Activated CD4-positive, alpha-beta memory T cell treated with anti-CD3 and anti-CD28 coated beads, Interleukin-2, amount 10 ng/mL, durations not matched to agents 7 days and 5 days (primary cell): ENCODE results near the gene TMEM11. TPM values are rescaled to one million over a fixed set of nuclear protein-coding genes. Genes with fewer than 3 reads are reported as not detected.
"Not testable (repeated sequence)": the region's sequence is repeated elsewhere in the genome, so short reads cannot be mapped to it uniquely, and the experiment has no call there.

Experiments
- CTCF ChIA-PET: fragments of 350-600 bp; sonication (Branson Sonifier 250); formaldehyde crosslinking; loops from one replicate; lab custom pipeline; 2021; ENCODE audit warnings: antibody characterized with exemption, inconsistent platforms; lab: Charles Lee
- POLR2A ChIA-PET: fragments of 350-600 bp; sonication (Branson Sonifier 250); formaldehyde crosslinking; loops from one replicate; lab custom pipeline; 2021; ENCODE audit warnings: antibody characterized with exemption; lab: Charles Lee
- DNase-seq: peaks from one replicate; pipeline ENCODE4 v3.0.0-alpha.2; 2020
- H3K27ac Mint-ChIP-seq: one replicate; pipeline ENCODE4 v1.8.0; 2021; ENCODE audit warnings: mild to moderate bottlenecking, mixed read lengths
- H3K27me3 Mint-ChIP-seq: one replicate; pipeline ENCODE4 v1.8.0; 2021; ENCODE audit warnings: mixed read lengths
- H3K36me3 Mint-ChIP-seq: one replicate; pipeline ENCODE4 v1.8.0; 2021; ENCODE audit warnings: low read depth, mixed read lengths
- H3K4me1 Mint-ChIP-seq: one replicate; pipeline ENCODE4 v1.8.0; 2021; ENCODE audit warnings: mixed read lengths
- H3K4me3 Mint-ChIP-seq: one replicate; pipeline ENCODE4 v1.8.0; 2021; ENCODE audit warnings: mild to moderate bottlenecking, mixed read lengths
- H3K9me3 Mint-ChIP-seq: one replicate; pipeline ENCODE4 v1.8.0; 2021; ENCODE audit warnings: mixed read lengths
- total RNA-seq, 2 experiments: library from RNA; stranded (reverse); gene quantifications; one replicate each; pipeline ENCODE4 v1.2.3, GENCODE V29; 2021

Gene TMEM11
- total RNA-seq, 2 experiments from 2014 or later, result 23.2 to 23.3 TPM

GRCh38 chr17:21235921-21236320 lies 22.0 kb upstream of the TMEM11 start:
- CTCF ChIA-PET, result no interaction called here
- H3K27ac Mint-ChIP-seq, result no peak overlapping the region
- POLR2A ChIA-PET, result no interaction called here

DNA sequence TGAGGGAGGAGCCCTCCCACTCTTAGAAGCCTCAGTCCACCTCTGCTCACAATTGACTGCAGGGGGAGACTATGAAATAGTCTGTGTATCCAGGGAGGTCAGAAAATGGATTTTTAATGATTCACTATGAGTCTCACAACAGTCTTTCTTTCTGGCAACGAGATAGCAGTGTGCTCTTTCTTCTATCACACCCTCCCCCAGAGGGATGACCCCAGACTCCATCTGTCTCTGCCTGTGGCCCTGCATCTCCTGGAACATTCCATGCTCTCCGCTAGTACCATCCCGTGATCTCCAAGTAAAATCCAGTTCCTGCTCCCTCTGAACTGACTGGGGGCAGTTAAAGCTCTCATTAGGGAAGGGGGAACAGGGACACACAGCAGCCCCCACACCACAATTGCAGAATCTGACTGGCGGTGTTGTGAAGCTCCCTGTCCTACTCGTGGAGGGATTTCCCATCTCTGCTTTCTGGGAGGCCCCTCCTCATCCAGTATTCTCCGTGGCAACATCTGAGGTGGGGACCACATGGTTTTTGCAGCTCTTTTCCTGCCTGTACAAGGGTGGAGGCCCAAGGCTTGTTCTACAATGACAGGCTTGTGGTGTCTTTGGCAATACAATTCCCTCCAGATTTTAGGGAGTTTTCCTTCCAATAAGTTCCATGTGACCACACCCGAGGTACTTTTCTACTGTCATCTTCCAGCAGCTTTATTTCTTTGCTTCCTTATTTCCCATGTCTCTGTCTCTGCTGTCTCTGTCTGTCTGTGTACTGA lies 19.8 kb upstream of the TMEM11 start:
- ChIA-PET CTCF (no interaction called here), POLR2A (no interaction called here)
- Mint-ChIP-seq H3K36me3 (no peaks in the 10 kb centered on the region), H3K9me3 (peaks cover 3% of the 10 kb centered on the region), H3K4me1 (no peaks in the 10 kb centered on the region), H3K4me3 (no peak overlapping the region), H3K27ac (no peak overlapping the region), H3K27me3 (no peaks in the 10 kb centered on the region)
- no peak for DNase-seq

More at GRCh38 chr17:21235921-21236320, 22.0 kb upstream of the TMEM11 start:
- DNase-seq, result no peak
- peaks cover 3% of the 10 kb centered on the region for H3K9me3 Mint-ChIP-seq
- no peaks in the 10 kb centered on the region for H3K4me1 Mint-ChIP-seq
- no peaks in the 10 kb centered on the region for H3K36me3 Mint-ChIP-seq
- no peaks in the 10 kb centered on the region for H3K27me3 Mint-ChIP-seq
- no peak overlapping the region for H3K4me3 Mint-ChIP-seq

- DNase-seq, result no peak
- CTCF ChIA-PET, result no interaction called here
- no peaks in the 10 kb centered on the region for H3K36me3 Mint-ChIP-seq
- POLR2A ChIA-PET, result interaction anchor here (0.7 kb wide), 1 partner anchor 20 kb away, joined by 3 read pairs; no protein-coding TSS in a partner anchor
- H3K27me3 Mint-ChIP-seq, result no peaks in the 10 kb centered on the region
- no peak overlapping the region for H3K4me3 Mint-ChIP-seq
- peaks cover 3% of the 10 kb centered on the region for H3K9me3 Mint-ChIP-seq
- H3K4me1 Mint-ChIP-seq, result no peaks in the 10 kb centered on the region
- H3K27ac Mint-ChIP-seq, result no peak overlapping the region
Measured at GRCh38 chr17:21232033-21232749, 18.2 kb upstream of the TMEM11 start.

GRCh38 chr17:21231533-21231932 lies 17.6 kb upstream of the TMEM11 start:
- CTCF ChIA-PET, result no interaction called here
- Mint-ChIP-seq H3K27ac (no peak overlapping the region), H3K4me3 (no peak overlapping the region), H3K4me1 (no peaks in the 10 kb centered on the region), H3K9me3 (peaks cover 3% of the 10 kb centered on the region), H3K36me3 (no peaks in the 10 kb centered on the region), H3K27me3 (no peaks in the 10 kb centered on the region)
- DNase-seq, result no peak
- POLR2A ChIA-PET, result no interaction called here

DNA sequence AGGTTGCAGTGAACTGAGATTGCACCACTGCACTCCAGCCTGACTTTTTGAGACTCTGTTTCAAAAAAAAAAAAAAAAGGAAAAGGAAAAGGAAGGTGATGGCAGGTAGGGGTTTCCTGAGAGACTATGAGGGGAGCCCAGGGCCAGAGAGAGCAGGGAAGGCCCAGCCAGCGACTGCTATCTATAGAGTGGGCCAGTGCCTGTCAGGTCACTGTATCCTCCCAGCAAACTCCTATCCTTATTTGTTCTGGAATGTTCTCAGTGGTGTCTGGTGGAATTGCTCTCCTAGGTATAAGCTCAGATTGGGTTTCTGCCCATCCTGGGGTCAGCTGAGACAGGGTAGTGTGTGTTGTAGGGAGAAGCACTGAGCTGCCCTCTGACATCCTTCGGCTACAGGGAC lies 14.9 kb upstream of the TMEM11 start:
- POLR2A ChIA-PET, result no interaction called here
- CTCF ChIA-PET, result no interaction called here
- Mint-ChIP-seq H3K9me3 (peaks cover 3% of the 10 kb centered on the region), H3K4me1 (no peaks in the 10 kb centered on the region), H3K27ac (no peak overlapping the region), H3K27me3 (no peaks in the 10 kb centered on the region), H3K4me3 (no peak overlapping the region), H3K36me3 (no peaks in the 10 kb centered on the region)
- no peak for DNase-seq

- Mint-ChIP-seq H3K36me3 (peaks cover 4% of the 10 kb centered on the region), H3K27ac (no peak overlapping the region), H3K9me3 (peaks cover 3% of the 10 kb centered on the region), H3K27me3 (no peaks in the 10 kb centered on the region), H3K4me1 (no peaks in the 10 kb centered on the region), H3K4me3 (no peak overlapping the region)
- CTCF ChIA-PET, result no interaction called here
- POLR2A ChIA-PET, result no interaction called here
- no peak for DNase-seq
Measured at GRCh38 chr17:21228111-21228510, 14.2 kb upstream of the TMEM11 start.

DNA sequence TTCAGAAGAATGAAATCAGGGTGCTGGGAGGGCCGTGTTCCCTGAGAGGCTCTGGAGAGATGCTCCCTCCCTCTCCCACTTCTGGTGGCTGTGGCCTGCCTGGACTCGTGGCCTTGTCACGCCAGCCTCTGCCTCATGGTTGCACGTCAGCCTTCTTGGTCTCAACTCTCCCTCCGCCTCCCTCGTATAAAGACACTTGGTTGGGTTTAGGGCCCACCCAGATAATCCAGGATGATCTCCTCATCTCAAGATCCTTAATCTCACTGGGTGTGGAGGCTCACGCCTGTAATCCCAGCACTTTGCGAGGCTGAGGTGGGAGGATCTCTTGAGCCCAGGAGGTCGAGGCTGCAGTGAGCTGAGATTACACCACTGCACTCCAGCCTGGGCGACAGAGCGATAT lies 13.3 kb upstream of the TMEM11 start:
- H3K36me3 Mint-ChIP-seq, result peaks cover 12% of the 10 kb centered on the region
- CTCF ChIA-PET, H3K27me3 Mint-ChIP-seq, H3K27ac Mint-ChIP-seq, DNase-seq, POLR2A ChIA-PET, H3K4me1 Mint-ChIP-seq, H3K9me3 Mint-ChIP-seq, H3K4me3 Mint-ChIP-seq: not testable (repeated sequence)

- H3K27ac Mint-ChIP-seq, result no peak overlapping the region
- no peaks in the 10 kb centered on the region for H3K9me3 Mint-ChIP-seq
- H3K27me3 Mint-ChIP-seq, result no peaks in the 10 kb centered on the region
- POLR2A ChIA-PET, result no interaction called here
- H3K36me3 Mint-ChIP-seq, result peaks cover 28% of the 10 kb centered on the region
- peaks cover 4% of the 10 kb centered on the region for H3K4me1 Mint-ChIP-seq
- no peak overlapping the region for H3K4me3 Mint-ChIP-seq
- CTCF ChIA-PET, result interaction anchor here (0.6 kb wide), 1 partner anchor 118 kb away, joined by 3 read pairs; no protein-coding TSS in a partner anchor
- no peak for DNase-seq
Measured at GRCh38 chr17:21223086-21223485, 9.1 kb upstream of the TMEM11 start.

DNA sequence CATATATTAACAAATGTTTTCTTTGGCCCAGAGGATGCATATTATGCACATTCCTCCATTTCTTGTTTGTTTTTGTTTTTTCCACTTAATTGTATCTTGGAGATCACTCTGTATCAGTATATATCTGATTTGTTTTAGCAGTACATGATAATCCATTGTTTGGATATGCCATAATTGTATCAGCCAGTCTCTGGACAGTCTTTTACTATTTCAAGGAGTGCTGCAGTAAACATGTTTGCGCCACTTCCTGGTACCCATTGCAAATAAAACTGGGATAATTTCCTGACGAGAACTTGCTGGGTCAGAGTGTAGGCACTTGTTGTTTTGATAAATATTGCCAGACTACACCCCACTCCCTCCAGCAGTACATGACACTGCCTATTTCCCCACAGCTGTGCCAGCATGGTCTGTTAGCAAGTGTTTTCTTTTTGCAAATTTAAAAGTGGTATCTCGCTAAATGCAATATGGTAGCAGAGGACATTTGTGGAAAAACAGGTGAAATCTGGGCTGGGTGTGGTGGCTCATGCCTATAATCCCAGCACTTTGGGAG lies 4.9 kb upstream of the TMEM11 start:
- CTCF ChIA-PET, result no interaction called here
- Mint-ChIP-seq H3K9me3 (no peaks in the 10 kb centered on the region), H3K4me1 (peaks cover 35% of the 10 kb centered on the region), H3K36me3 (peaks cover 32% of the 10 kb centered on the region), H3K4me3 (no peak overlapping the region), H3K27ac (no peak overlapping the region), H3K27me3 (no peaks in the 10 kb centered on the region)
- POLR2A ChIA-PET, result no interaction called here
- no peak for DNase-seq

DNA sequence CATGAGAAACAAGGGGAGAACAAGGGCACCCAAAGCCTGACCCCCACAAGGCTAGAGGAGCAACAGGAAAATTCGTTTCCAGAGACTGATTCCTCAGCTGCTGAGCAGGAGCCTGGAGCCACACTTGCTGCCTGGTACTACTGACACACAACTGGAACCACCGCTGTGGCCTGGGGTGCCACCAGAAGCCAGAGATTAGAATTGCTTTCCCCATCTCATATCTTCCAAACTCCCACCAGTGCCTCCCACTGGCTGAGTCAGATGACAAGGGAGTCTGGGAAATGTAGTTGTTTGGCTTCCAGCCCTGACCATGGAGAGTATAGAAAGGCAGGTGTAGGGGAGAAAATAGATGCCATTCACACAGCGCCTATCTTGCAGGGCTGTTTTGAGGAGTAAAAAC lies 4.1 kb upstream of the TMEM11 start:
- H3K4me1 Mint-ChIP-seq, result peaks cover 37% of the 10 kb centered on the region
- H3K4me3 Mint-ChIP-seq, result no peak overlapping the region
- H3K9me3 Mint-ChIP-seq, result no peaks in the 10 kb centered on the region
- H3K27ac Mint-ChIP-seq, result no peak overlapping the region
- ChIA-PET POLR2A (no interaction called here), CTCF (no interaction called here)
- peaks cover 31% of the 10 kb centered on the region for H3K36me3 Mint-ChIP-seq
- no peak for DNase-seq
- H3K27me3 Mint-ChIP-seq, result no peaks in the 10 kb centered on the region

DNA sequence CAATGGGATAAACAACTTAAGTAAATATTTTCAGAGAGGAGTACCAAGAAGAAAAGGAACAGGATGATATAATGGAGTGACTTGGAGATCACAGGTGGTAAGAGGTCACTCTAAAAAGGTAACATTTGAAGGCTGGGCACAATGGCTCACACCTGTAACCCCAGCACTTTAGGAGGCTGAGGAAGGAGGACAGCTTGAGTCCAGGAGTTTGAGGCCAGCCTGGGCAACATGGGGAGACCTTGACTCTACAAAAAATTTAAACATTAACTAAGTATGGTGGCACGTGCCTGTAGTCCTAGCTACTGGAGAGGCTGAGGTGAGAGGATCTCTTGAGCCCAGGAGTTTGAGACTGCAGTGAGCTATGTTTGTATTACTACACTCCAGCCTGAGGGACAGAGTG lies 3.4 kb upstream of the TMEM11 start:
- H3K27me3 Mint-ChIP-seq, result no peaks in the 10 kb centered on the region
- peaks cover 44% of the 10 kb centered on the region for H3K4me1 Mint-ChIP-seq
- H3K27ac Mint-ChIP-seq, result no peak overlapping the region
- no peak overlapping the region for H3K4me3 Mint-ChIP-seq
- H3K9me3 Mint-ChIP-seq, result no peaks in the 10 kb centered on the region
- peaks cover 24% of the 10 kb centered on the region for H3K36me3 Mint-ChIP-seq
- ChIA-PET CTCF (no interaction called here), POLR2A (interaction anchor here (1.3 kb wide), 1 partner anchor 118 kb away, joined by 3 read pairs; no protein-coding TSS in a partner anchor)
- DNase-seq, result no peak

DNA sequence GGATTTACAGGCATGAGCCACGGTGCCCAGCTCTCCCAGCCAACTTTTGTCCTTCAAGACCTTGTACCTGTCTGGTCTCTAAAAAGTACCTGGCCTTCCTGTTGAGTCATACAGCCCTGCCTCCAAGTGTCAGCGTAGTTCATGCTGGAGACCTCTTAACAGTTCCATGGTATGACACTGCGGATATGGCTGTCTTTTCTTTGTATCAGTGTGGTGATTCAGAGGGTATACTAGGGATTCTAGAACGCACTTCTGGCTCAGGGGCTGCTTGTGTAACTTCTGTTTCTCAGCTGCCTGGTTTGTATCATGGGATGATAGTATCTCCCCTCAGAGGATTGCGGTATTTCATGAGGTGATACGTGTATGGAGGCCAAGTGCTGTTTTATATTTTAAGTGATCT lies 2.0 kb upstream of the TMEM11 start:
- peak overlapping the region; percentile 86 for H3K4me3 Mint-ChIP-seq
- POLR2A ChIA-PET, result interaction anchor here (1.6 kb wide), 1 partner anchor 52 kb away, joined by 3 read pairs; no protein-coding TSS in a partner anchor
- peaks cover 58% of the 10 kb centered on the region for H3K4me1 Mint-ChIP-seq

More for the DNA sequence above, 2.0 kb upstream of the TMEM11 start:
- no peak for DNase-seq
- Mint-ChIP-seq H3K9me3 (no peaks in the 10 kb centered on the region), H3K27ac (no peak overlapping the region), H3K27me3 (no peaks in the 10 kb centered on the region), H3K36me3 (peaks cover 13% of the 10 kb centered on the region)
- CTCF ChIA-PET, result interaction anchor here (0.7 kb wide), 1 partner anchor 1059 kb away, joined by 3 read pairs; no protein-coding TSS in a partner anchor
